Hematopoietic multipotent progenitor cell treated with erythropoietin and hydrocortisone succinate and interleukin-3 and kit ligand, for 4 days (in vitro differentiated cells): Measurements from ENCODE around the gene TTC7B.
A peak's percentile ranks its signal among the peaks of the same experiment; 100 is the strongest.

Experiments
- DNase-seq: peaks from one replicate; pipeline ENCODE4 v3.0.0-alpha.2; 2015

Gene TTC7B

DNA sequence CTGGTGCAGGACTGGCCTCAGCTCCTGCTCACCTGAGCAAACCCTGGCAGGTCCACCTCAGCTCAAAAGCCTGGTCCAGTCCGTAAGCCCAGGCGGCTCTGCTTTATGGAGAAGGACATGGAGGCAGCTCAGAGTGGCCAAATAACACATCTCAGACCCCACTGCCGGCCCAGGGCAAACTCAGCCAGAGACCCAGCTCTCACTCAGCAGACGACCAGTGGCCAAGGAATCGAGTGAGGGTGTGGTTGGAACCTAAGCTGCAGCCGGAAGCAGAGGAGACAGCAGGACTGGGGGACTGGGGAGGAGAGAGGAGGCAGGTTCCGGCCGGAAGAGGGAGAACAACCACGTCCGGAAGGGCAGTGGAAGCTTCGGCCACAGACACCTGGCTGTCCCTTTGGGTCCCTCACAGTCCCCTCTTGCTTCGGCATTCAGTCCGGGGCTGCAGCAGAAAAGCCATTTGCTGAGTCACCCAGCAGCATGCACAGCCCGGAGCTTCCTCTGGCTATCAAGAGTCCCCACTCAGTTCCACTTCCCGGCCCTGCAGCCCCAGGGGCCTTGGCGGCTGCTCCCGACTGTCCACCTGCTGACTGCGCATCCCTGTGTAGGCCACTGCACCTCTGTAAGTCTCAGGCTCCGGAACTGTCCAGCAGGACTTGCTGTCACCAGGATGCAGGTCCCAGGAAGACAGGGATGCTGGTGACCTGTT lies 315.4 kb downstream of the TTC7B start:
- DNase-seq = peak; percentile 71

DNA sequence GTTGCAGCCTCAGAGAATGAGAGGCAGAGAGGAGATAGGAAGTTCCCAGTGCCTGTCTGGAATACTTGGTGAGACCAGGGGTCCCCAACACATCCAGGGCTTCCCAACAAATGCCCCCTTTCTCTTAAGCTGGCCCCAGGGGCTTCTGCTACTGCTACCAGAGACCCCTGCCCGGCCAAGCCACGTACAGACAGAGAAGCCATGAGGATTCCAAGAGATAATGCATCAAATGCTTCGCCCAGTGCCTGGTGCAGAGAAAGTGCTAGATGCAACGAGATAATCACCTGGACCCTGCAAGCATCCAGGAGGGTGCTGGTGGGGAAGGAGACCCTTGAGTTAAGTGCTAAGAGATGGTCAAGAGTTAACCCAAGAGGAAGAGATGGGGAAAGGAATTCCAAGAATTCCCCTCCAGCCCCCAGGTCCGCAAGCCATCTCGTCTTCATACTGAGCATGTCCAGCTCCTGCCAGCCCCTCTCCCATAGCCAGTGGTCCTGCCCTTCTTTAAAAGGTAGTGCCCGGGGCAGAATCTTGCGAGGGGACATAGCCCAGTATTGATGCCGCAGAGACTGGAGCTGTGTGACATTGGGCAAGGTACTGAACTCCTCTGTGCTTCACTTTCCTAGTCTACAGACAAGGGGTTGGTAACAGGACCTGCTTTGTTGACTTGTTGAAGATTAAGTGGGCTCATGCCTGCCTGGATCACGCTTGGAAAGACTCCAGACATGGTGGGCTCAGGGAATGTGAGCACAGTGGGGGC lies 316.1 kb downstream of the TTC7B start:
- no peak for DNase-seq

DNA sequence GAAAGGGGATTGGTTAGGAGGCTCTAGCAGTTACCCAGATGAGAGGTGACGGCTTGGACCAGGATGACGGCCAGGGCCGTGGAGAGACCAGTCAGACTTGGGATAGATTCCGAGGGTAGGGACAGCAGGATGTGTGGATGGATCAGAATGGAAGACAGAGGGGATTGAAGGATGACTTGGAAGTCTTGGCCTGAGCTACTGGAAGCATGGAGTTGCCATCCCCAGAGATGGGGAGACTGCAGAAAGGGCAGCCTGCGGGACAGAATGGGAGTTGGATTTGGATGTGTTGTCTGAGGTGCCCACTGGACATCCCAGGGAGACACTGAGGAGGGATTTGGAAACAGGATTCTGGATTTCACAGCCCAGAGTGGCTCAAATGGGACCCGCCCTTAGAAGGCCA lies 317.1 kb downstream of the TTC7B start:
- DNase-seq = no peak

DNA sequence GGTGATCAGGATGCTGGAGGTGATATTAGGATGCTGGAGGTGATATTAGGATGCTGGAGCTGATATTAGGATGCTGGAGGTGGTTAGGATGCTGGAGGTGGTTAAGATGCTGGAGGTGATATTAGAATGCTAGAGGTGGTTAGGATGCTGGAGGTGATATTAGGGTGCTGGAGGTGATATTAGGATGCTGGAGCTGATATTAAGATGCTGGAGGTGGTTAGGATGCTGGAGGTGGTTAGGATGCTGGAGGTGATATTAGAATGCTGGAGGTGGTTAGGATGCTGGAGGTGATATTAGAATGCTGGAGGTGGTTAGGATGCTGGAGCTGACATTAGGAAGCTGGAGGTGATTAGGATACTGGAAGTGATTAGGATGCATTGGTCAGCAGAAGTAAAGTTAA lies 318.0 kb downstream of the TTC7B start:
- DNase-seq = no peak

DNA sequence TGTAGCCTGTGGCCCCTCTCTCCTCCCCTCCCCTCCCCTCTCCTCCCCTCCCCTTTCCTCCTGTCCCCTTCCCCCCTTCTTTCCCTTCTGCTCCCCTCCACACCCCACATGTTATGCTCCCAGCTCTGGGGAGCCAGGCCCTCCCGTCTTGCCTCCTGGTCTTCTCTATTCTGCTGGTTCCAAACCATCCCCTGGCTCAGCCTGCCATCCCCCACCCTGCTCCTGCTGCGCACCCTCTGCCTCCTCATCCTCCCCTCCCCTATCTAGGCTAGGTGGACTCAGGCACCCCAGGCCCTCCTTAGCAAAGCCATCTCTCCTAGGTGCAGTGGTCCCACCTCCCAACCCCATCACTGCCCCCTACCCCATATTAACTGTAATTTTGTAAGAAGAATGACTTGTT lies 319.9 kb downstream of the TTC7B start:
- no peak for DNase-seq

DNA sequence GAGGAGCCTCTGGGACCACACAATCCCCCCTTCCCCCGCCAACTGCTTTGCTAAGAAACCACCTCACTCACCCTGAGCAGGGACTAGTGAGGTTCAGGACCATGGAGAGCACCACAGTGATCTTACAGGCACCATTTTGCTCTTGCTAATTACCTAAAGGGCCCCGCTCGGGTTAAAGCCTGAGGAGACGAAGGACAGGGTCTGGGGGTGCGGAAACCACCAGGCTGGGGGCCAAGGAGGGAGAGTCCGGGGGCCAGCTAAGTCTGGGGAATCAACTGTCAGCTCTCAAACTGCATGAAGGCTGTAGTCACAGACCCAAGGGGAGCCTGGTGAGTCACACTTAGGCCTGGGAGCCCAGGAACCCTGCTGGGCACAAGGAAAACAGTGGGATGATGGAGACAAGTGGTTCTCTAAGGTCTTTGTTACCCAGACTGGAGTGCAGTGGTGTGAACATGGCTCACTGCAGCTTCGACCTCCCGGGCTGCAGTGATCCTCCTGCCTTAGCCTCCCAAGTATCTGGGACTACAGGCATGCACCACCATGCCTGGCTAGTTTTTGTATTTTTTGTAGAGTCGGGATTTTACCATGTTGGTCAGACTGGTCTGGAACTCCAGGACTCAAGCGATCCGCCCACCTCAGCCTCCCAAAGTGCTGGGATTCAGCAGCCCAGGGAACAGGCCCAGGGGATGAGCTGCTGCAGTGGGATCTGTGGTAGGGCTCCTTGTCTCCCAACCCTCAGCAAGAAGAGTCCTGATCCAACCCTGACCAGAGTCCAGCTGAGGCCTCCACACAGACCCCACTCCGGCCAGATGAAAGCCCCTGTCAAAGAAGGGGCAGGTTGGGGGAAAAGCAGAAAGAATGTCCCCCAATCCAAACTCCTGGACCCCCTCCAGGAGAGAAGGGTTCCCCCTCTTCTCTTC lies 320.6 kb downstream of the TTC7B start:
- DNase-seq = peak; percentile 89

DNA sequence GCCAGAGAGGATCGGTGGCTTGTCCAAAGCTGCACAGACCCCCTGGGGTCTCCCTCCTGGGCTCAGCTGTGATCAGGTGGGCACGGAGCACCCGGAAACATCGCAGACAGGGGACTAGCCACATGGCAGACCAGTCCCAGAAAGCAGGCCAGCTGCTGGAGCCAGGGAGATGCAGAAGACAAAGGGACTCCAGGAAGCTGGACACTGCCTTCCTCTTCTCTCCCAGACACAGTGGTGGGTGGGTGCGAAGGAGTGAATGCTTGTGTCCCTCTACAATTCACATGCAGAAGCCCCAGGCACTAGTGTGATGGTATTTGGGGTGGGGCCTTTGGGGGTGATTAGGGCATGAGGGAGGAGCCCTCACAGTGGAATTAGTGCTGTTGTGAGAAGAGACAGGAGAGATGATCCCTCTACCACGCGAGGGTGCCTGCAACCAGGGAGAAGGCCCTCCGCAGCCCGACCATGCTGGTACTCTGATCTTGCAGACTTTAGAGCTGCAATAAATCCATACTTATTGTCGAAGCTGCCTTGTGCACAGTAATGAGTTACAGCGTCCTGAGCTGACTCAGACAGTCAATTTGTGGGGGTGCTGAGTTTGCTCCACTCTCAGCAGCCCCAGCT lies 324.2 kb downstream of the TTC7B start:
- DNase-seq = no peak

DNA sequence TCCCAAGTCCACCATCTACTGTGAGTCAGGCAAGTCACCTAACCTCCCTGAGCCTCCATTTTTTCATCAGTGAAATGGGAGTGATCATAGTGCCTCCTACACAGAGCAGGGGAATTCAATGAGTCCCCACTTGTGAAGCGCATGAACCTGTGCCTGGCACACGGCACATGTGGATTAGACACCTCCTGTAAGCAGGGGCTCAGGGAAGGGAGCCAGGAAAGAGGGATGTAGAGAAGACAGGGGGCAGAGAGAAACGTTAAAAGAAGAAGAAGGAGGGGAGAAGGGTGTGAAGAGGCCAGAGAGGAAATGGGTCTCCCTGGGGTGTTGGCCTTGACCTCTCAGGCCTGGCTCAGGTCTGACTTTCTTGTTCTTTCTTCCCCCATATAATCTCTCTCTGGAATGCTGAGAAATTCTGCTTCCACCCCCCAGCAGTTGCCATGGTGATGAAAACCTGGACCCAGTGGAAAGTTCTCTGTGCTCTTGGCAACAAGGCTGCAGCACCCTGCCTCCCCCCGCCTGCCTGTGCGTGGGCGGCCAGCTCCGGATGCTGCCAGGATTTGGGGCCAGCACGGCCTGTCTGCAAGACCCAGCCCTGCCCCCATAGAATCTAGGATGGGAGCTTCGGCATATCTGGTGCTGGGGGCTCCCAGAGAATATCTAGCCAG lies 324.9 kb downstream of the TTC7B start:
- no peak for DNase-seq

DNA sequence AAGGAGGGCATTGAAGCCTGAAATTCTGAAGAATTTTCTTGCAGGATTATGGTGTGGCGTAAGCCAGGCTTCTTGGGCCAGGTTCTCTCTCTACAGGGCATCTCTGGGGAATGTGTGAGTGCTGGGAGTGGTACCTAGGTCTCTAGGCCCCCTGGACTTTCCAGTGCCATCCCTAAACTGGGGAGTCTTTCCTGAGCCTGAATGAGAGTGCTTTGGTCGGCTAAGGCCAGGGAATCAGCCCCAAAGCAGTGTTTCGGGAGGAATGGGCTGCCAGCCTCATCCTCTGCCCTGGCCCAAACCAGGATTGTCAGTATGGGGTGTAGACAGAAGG lies 325.5 kb downstream of the TTC7B start:
- DNase-seq = no peak

DNA sequence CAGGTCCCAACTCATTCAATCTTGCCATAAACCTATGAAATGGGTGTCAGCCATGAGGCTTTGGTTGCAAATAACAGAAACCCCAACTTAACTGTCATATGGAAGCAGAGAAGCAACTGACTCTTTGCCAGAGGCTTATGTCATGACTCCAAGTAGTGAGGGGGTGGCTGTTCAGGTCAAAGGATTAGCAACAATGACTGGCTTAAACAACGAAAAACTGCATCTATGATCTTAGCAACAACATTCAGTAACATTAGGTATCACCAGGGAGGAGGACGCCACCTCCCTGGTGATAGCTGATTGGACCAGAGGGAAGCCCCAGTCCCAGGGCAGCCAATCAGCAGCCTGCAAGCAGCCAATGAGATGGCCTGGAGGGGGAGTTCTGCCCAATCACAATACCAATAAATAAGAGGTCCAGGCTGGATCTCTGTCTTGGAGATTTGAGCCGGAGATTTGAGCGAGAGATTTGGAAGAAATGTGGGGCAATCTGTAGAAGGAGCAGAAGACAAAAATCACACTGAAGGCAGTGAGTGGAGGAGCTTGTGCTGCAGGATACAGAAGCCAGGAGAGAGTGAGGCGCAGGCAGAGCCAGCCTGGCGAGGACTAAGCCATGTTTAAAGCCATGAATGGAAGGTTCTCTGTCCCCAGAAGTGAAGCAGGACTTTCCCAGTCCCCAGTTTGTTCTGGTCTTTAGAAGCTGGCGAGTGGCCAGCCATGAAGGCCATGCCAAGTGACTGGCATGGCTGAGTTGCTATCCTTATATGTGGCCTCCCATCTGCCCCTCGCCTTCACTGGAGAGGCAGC lies 326.1 kb downstream of the TTC7B start:
- DNase-seq = no peak

DNA sequence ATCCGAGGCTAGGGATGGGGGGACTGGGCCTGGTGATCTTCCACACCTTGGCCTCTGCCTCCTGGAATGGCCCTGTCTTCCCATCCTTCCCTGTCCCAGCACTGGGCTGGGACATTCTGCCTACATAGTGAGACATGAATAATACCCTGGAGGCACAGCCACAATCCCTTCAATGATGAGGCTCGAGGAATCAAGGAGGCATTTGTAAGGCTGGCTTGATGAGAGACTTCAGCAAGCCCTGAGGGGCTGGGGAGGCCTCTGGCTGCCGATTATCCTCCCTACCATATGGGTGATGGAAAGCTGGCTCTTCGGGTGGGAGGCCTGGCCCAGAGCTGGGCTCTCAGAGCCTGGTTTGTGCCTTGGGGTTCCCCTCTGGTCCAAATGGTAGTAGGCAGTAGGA lies 326.9 kb downstream of the TTC7B start:
- DNase-seq = no peak

DNA sequence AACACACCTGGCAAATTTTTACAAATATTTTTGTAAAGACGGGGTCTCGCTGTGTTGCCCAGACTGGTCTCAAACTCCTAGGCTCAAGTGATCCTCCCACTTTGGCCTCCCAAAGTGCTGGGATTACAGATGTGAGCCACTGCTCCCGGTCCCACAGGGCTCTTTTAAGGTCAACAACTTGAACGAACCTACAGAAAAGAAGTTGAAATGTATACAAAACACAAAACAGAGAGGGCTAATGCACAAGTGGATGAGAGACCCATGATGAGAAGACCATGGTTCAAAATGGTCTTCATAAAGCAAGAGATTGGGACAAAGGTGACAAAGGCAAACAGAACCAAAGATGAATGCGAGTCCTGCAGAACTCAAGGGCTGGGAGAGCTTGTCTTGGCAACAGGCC lies 328.0 kb downstream of the TTC7B start:
- no peak for DNase-seq

DNA sequence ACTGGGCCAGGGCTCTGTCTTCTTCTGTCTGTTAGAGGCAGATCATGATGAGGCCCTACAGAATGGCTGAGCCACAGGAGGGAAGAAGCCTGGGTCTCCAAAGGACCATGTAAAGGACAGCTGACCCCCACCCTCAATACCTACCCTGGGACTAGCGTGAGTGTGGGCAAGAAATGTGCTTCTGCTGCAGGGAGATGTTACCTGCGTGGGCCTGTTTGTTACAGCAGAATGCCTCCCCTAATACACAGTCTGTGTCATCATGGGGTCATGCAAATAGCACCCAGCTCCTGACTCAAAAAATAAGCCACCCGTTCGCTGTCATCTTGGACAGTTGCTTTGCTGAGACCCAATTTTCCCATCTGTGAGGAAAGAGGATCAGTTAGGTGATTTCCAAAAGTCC lies 328.8 kb downstream of the TTC7B start:
- DNase-seq = no peak

DNA sequence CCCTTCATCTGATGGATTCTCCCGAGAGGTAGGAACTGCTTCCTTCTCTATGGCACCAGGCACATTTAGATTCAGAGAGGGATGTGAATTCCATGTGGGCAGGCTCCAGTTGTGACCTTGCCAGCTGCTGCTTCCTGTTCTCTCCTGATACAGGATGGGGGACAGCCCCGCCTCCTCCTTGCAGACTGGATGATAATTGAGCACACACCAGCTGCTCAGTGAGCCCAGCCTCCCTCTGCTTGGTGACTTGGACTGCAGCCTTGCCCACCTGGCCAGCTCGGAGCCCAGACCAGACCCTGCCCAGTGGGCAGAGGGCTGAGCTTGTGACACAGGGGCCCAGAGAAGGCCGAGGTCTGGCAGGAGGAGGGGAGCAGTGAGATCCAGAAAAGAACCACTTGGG lies 329.2 kb downstream of the TTC7B start:
- DNase-seq = no peak

DNA sequence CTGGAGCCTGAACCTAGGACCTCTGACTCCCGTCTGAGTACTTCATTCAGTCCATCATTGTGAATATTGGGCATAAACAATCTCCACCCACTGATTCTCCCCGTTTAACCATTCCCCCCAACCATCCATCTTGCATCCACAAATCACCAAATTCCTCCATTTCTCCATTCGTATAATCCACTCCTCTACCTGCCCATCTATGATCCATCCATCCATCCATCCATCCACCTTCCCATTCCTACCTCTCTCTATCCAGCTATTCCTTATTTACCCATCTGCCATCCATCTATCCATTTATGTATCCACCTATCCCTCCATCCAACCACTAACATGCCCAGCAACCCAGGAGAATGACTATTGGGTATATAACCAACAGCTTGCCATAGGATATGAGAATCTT lies 331.9 kb downstream of the TTC7B start:
- DNase-seq = no peak

DNA sequence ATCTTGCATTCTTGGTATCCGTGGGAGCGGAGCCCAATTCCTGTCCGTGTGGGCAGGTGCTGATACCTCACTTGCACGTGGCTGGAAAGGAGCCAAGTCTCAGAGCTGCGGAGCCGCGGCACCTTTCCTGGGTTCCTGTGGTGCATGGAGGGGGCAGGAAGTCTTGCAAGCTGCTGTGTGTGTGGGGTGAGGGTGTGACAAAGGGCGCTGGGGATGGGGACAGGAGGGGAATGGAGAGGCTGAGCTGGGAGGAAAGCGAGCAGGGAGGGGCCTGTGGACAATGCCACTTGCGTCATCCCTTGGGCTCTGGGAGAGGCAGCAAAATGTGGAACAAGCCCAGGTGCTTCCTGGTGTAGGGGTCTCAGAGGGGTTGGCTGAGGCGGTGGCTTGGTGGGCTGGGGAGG lies 332.7 kb downstream of the TTC7B start:
- peak; percentile 64 for DNase-seq

DNA sequence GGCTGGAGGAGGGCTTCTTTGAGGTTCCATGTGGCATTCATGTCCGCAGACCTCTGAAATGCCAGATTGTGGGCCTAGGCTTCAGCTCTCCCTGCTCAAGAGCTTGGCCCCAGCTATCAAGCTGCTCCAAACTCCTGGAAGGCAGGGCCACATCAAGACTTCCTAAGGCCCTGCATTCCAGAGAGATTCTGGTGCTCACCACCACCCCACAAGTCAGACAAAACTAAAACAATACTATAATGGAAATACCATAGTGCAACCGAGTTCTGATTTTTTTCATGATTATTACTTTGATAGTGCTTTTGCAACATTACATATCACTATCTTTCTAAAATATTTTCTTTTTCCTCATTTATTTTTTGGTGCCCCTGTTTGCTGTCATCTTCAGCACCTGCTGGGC lies 333.1 kb downstream of the TTC7B start:
- no peak for DNase-seq

DNA sequence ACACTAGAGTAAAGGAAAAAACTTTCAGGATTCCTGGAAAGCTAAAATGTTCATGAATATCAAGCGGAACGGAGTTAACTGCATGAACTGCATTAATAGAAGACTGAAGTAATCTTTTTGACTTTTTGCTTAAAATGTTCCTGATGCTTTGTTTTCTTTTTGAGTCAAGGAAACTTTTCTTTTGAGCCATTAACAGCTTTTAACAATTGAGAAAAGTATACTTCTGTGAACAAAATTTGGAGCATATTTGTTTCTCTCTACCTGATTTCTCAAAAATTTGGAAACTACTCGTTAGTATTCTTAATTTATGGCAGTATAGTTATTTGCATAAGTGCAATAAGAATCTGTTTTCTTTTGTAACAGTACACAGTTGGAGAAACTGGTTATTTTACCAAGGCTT lies 340.9 kb downstream of the TTC7B start:
- DNase-seq = no peak
